Gastrocnemius medialis (tissue), 4 donors: ENCODE data around the gene ZNF383.

Experiments used
- POLR2A ChIP-seq, 2 donors: fragments of 450-650 bp; IDR thresholded peaks; one replicate each; pipeline ENCODE4 v1.6.1; 2017; ENCODE audit warnings: antibody characterized with exemption in 2 of 2, mild to moderate bottlenecking in 2 of 2, moderate library complexity in 2 of 2
- TF ChIP-seq, protein P1 (sequence below), 5 experiments: fragments of 450-650 bp in 3 of 5; fragments of 200-600 bp in 2 of 5; sonication (generic) in 2 of 5; IDR thresholded peaks in 4 of 5; conservative IDR thresholded peaks in 1 of 5; 1 replicate in 4 of 5; 2 replicates in 1 of 5; pipeline ENCODE4 v1.5.1; 2016 to 2019; ENCODE audit warnings: antibody characterized with exemption in 5 of 5, mild to moderate bottlenecking in 3 of 5, moderate library complexity in 3 of 5

GRCh38 chr19:37243206-37243632, 25.2 kb downstream of the ZNF383 start:
- TF ChIP-seq, protein P1, sequence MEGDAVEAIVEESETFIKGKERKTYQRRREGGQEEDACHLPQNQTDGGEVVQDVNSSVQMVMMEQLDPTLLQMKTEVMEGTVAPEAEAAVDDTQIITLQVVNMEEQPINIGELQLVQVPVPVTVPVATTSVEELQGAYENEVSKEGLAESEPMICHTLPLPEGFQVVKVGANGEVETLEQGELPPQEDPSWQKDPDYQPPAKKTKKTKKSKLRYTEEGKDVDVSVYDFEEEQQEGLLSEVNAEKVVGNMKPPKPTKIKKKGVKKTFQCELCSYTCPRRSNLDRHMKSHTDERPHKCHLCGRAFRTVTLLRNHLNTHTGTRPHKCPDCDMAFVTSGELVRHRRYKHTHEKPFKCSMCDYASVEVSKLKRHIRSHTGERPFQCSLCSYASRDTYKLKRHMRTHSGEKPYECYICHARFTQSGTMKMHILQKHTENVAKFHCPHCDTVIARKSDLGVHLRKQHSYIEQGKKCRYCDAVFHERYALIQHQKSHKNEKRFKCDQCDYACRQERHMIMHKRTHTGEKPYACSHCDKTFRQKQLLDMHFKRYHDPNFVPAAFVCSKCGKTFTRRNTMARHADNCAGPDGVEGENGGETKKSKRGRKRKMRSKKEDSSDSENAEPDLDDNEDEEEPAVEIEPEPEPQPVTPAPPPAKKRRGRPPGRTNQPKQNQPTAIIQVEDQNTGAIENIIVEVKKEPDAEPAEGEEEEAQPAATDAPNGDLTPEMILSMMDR (IDR thresholded peaks at IDR 0.05 in 4 of 5, conservative IDR thresholded peaks at IDR 0.05 in 1 of 5), result no peak
- no peak for TF ChIP-seq POLR2A (IDR thresholded peaks at IDR 0.05)
